SK-N-DZ (cell line): ENCODE results near the gene ASTN1.

Experiments used
- DNase-seq: peaks from one replicate; pipeline ENCODE4 v3.0.0-alpha.2; 2015; ENCODE audit warnings: low spot score

The ASTN1 gene

GRCh38 chr1:177043597-177043996 is 120.9 kb downstream of the ASTN1 start:
- no peak for DNase-seq

GRCh38 chr1:177035586-177035985 is 128.9 kb downstream of the ASTN1 start:
- no peak for DNase-seq

GRCh38 chr1:177033628-177034027 is 130.9 kb downstream of the ASTN1 start:
- DNase-seq: peak; percentile 1

DNA sequence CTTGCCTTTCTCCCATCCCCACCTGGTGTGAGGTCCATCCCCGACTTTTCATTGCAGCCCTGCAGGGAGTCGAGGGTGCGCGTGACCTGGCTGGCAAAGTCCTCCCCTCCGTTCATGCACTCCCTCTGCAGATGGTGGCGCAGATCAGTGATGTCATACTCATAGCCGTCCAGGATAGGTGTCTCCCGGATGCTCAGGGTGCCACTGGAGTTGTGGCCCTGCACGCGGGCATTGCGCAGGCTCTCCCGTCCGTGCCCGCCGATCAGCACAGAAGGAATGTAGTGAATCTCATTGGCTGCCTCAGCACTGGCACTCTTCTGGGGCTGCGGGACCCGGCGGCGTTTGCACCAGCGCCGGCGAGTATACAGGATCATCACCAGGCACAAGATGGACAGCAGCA is 132.1 kb downstream of the ASTN1 start:
- no peak for DNase-seq

- DNase-seq: no peak
Observed at GRCh38 chr1:177024623-177025022, 139.9 kb downstream of the ASTN1 start.

DNA sequence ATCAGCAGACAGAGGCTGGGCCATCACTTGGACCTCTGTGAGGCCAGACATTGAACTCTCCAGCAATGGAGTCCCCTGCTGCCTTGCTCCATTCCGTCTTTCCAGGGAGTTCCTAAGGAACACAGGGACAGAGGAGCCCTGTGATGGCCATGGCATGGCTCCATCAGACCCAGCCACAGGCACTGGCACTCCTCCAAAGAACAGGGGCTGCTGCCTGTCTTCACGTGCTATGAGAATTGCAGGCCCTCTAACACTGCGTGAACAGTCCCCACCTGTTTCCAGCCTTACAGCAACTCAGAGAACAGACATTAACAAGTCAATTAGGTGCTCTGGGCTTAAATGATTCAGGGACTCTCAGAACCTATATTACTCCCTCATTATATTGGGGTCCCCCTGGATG is 140.8 kb downstream of the ASTN1 start:
- no peak for DNase-seq

DNA sequence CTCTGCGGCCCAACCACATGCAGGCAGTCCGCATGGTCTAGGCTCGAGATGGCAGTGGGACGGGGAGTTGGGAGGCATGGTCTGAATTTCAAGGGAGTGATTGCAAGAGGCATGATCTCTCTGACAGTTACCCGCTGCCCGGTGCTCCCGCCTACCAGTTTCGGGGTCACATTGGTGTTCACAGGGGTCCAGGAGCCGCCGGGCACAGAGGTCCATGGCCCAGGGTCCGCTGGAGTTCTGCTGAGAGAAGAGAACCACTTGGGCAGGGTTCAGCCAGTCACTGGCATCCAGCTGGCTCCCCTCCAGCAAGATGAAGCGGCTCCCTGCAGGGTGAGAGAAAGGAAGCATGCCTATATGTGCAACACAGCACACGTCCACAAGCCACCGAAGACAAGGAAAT is 141.3 kb downstream of the ASTN1 start:
- no peak for DNase-seq

DNA sequence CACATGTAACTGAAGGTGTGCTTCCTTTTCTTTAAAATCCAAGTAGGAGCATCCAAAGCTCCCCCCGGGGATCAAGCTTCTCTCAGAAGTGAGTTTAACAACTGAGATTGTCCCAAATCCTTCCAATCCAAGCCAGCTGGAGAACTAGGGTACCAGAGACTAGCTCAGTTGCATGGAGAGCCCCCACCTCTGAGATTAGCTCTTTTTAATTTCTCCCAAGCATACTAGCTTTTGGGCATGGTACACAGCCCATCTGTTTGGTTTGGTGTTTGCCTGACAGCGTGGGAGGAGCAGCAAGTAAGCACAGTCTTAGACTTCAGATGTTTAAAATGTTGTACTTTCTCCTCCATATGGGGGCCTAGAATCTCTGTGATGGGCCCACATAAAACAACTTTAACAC is 142.8 kb downstream of the ASTN1 start:
- DNase-seq: no peak

- no peak for DNase-seq
Observed at GRCh38 chr1:177020851-177021589, 143.5 kb downstream of the ASTN1 start.

GRCh38 chr1:177017287-177017852 is 147.1 kb downstream of the ASTN1 start:
- DNase-seq: no peak

DNA sequence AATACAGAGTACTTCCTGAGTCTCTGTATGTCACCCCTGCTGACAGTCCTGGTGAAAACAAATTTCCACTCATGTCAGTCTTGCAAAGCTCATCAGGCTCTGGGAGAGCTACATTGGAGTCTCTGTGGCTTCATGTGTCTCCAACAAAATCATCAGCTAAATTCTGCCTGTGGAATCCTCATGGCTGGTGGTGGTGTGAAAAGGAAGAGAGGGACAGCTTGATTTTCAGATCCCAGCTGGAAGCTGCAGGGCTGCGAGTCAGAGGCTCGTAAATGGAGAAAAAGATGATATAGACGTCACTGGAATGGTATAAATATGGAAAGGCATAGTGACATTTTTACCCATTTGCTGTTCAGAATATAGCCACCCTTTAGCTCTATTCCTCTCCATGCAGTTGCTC is 150.2 kb downstream of the ASTN1 start:
- DNase-seq: no peak

- DNase-seq: peak; percentile 7
Observed at GRCh38 chr1:177012342-177012925, 152.1 kb downstream of the ASTN1 start.

DNA sequence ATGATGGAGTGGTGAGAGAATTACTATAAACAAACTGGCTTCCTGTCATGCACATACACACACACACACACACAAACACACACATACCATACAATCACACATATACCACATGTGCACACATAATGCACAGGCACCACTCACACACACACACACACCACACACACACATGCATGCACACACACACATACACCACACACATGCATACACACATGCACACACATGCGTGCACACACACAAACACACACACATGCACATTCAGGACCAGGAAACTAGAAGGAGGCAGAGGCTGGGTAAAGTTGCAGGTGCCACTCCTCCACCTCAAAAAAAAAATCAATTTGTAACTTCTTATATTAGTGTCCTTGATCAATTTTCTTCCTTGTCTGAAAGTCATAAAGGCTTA is 153.0 kb downstream of the ASTN1 start:
- no peak for DNase-seq

DNA sequence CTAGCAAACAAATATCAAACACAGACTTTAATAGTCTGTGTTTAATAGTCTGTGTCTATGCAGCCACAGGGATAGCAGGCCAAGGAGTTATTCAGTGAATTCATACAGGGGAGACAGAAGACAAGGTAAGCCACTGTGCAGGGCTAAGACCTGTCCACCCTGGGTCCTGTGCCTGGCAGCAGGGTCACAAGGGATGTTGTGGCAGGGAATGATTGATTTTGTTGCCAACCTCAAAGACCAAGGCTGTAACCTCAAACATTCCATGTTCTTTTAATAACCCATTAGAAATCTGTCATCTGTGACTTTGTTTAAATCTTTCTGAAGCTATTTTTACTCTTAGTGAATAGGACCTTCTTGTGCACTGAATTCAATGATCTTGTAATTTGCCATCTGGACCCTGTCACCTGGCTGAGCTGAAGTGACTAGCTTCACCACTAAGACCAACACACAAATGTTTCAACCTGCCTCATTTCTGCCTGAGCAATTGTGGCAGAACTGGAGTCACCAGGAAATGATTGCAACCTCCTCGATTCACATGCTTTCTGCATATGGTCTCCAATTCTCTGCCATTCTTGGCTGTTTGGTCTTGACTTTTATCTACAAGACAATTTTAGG is 154.2 kb downstream of the ASTN1 start:
- no peak for DNase-seq

DNA sequence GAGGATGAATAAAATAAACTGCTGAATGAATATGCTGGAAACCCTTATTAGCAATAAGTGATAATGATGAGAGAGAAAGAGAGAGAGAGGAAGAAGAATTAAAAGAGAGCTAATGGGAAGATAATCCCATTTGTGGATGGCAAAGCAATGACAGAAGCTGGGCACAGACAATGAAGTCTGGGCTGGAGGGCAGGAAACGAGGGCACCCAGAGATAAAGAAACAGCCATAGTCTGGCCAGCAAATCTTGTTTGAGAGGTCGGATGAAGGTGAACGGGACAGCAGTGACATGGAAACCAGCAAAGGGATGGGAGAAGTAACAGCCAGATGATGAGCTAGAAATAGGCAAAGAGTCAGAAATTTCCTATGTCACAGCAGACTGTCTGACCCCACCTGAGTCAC is 155.9 kb downstream of the ASTN1 start:
- DNase-seq: no peak

GRCh38 chr1:177007437-177008161 is 156.9 kb downstream of the ASTN1 start:
- DNase-seq: no peak

DNA sequence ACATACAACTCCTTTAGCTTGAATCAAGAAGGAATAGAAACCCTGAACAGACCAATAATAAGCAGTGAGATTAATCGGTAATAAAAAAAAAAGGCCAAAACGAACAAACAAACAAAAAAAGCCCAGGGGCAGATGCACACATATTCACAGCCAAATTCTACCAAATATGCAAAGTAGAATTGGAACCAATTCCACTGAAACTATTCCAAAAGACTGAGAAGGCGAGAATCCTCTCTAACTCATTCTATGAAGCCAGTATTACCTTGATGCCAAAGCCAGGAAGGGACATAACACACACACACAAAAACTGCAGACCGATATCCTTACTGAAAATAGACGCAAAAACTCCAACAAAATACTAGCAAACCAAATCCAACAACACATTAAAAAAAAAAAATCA is 161.6 kb downstream of the ASTN1 start:
- no peak for DNase-seq

DNA sequence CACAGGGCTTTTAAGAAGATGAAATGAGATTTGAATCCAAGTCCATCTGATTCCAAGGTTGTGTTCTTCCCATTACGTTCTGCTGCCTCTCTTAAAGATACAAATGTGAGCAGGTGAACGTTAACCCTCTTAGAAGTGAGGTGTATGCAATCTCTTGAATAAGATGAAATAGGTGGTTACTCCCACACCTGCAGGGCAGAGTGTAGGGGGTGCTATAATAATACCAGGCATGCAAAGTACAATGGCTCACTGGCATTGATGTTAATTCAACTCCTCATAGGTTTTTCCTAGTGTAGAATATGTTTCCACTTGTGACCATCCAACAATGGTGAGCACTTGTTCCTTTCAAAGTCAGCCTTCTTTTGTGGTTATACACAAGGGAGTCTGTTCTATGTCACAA is 163.0 kb downstream of the ASTN1 start:
- no peak for DNase-seq

GRCh38 chr1:176998183-176998795 is 166.2 kb downstream of the ASTN1 start:
- no peak for DNase-seq

- peak; percentile 78 for DNase-seq
Observed at GRCh38 chr1:176996456-176997090, 167.9 kb downstream of the ASTN1 start.

DNA sequence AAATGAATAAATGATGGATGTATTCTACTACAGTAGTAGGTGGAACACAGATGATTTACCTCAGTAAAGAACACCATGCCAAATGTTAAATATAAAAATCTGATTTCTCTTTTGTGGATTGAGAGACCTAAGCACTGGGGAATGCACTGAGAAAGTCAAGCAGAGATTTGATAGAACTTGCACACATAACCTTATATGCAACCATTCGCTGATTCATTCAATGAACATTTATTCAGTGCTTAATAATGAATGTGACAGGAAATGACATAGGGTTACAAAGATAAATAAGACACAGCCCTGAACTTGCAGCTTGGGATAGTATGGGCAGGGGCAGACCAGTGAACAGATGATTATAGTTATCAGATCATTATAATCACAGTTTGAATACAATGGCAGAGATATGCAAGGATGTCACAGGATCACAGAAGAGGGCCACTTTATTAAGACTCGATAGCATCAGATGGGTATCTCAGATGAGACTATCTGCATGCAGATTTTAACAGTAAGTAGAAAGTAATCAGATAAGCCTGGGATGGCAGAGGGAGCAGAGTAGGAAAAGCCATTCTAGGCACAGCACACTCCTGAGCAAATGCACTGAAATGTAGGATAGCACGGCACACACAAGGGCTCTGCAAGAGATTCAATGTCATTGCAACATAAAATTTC is 169.4 kb downstream of the ASTN1 start:
- DNase-seq: no peak
